HEK293 (cell line): ENCODE data around the gene AXIN1.
"Not testable (repeated sequence)": the region's sequence is repeated elsewhere in the genome, so short reads cannot be mapped to it uniquely, and the experiment has no call there.

Experiments used
- CTCF ChIA-PET: fragments of 350-600 bp; formaldehyde crosslinking; extraction: SDS; loops from one replicate; lab custom pipeline; 2021; ENCODE audit warnings: antibody characterized with exemption; lab: Yijun Ruan, JAX
- POLR2A ChIA-PET: fragments of 300-600 bp; formaldehyde crosslinking; extraction: SDS; loops from one replicate; lab custom pipeline; 2020; ENCODE audit warnings: antibody characterized with exemption, inconsistent platforms; lab: Yijun Ruan, JAX
- H3K27ac ChIP-seq: fragments of 200-500 bp; sonication (Bioruptor generic); 2 replicates; pipeline ENCODE4 v1.5.1; 2014; ENCODE audit warnings: low read depth, low read length, control low read depth, inconsistent platforms; ENCODE audit errors: extremely low read depth
- H3K36me3 ChIP-seq, 2 experiments: fragments of 200-500 bp in 1 of 2; sonication (Bioruptor generic) in 1 of 2; 1 replicate in 1 of 2; 2 replicates in 1 of 2; pipeline ENCODE4 v1.5.1; 2014 to 2017; ENCODE audit warnings: inconsistent platforms in 2 of 2, low read length in 2 of 2; ENCODE audit not compliant: control insufficient read depth in 2 of 2, insufficient read depth in 1 of 2
- H3K4me1 ChIP-seq: fragments of 200-500 bp; sonication (Bioruptor generic); 2 replicates; pipeline ENCODE4 v1.5.1; 2014; ENCODE audit warnings: mild to moderate bottlenecking, low read length, inconsistent platforms; ENCODE audit not compliant: control insufficient read depth, insufficient read depth
- H3K4me3 ChIP-seq: 2 replicates; pipeline ENCODE4 v1.5.1; 2011; ENCODE audit warnings: low read depth, mild to moderate bottlenecking, control low read depth, low read length, moderate library complexity
- H3K9me3 ChIP-seq: fragments of 200-500 bp; sonication (Bioruptor generic); 2 replicates; pipeline ENCODE4 v1.5.1; 2014; ENCODE audit warnings: low read depth, low read length, inconsistent platforms; ENCODE audit not compliant: control insufficient read depth, insufficient read depth
- MYNN ChIP-seq: fragments of 450-650 bp; formaldehyde crosslinking; IDR thresholded peaks from 2 replicates; pipeline ENCODE4 v1.5.1; 2016; ENCODE audit warnings: missing biosample characterization, missing genetic modification characterization, borderline replicate concordance
- REST ChIP-seq: fragments of 450-650 bp; formaldehyde crosslinking; IDR thresholded peaks from 2 replicates; pipeline ENCODE4 v1.5.1; 2016; ENCODE audit warnings: missing biosample characterization, missing genetic modification characterization
- SCRT1 ChIP-seq: fragments of 450-650 bp; formaldehyde crosslinking; IDR thresholded peaks from 2 replicates; pipeline ENCODE4 v1.5.1; 2016; ENCODE audit warnings: missing biosample characterization, missing genetic modification characterization, borderline replicate concordance
- SCRT2 ChIP-seq: fragments of 450-650 bp; formaldehyde crosslinking; IDR thresholded peaks from 2 replicates; pipeline ENCODE4 v1.5.1; 2016; ENCODE audit warnings: missing biosample characterization, missing genetic modification characterization
- ZBTB17 ChIP-seq: fragments of 450-650 bp; formaldehyde crosslinking; IDR thresholded peaks from 2 replicates; pipeline ENCODE4 v1.5.1; 2016; ENCODE audit warnings: missing biosample characterization, missing genetic modification characterization
- ZBTB20 ChIP-seq: fragments of 450-650 bp; formaldehyde crosslinking; IDR thresholded peaks from 2 replicates; pipeline ENCODE4 v1.5.1; 2016; ENCODE audit warnings: missing biosample characterization, missing genetic modification characterization
- ZNF654 ChIP-seq: fragments of 450-650 bp; formaldehyde crosslinking; IDR thresholded peaks from 2 replicates; pipeline ENCODE4 v1.5.1; 2016; ENCODE audit warnings: low read depth, missing biosample characterization, missing genetic modification characterization
- TF ChIP-seq, protein P1 (sequence below): fragments of 450-650 bp; formaldehyde crosslinking; IDR thresholded peaks from 2 replicates; pipeline ENCODE4 v1.5.1; 2016; ENCODE audit warnings: missing biosample characterization, missing genetic modification characterization
- TF ChIP-seq, protein P2 (sequence below): fragments of 450-650 bp; formaldehyde crosslinking; IDR thresholded peaks from 2 replicates; pipeline ENCODE4 v1.5.1; 2016; ENCODE audit warnings: missing biosample characterization, missing genetic modification characterization

AXIN1 gene

DNA sequence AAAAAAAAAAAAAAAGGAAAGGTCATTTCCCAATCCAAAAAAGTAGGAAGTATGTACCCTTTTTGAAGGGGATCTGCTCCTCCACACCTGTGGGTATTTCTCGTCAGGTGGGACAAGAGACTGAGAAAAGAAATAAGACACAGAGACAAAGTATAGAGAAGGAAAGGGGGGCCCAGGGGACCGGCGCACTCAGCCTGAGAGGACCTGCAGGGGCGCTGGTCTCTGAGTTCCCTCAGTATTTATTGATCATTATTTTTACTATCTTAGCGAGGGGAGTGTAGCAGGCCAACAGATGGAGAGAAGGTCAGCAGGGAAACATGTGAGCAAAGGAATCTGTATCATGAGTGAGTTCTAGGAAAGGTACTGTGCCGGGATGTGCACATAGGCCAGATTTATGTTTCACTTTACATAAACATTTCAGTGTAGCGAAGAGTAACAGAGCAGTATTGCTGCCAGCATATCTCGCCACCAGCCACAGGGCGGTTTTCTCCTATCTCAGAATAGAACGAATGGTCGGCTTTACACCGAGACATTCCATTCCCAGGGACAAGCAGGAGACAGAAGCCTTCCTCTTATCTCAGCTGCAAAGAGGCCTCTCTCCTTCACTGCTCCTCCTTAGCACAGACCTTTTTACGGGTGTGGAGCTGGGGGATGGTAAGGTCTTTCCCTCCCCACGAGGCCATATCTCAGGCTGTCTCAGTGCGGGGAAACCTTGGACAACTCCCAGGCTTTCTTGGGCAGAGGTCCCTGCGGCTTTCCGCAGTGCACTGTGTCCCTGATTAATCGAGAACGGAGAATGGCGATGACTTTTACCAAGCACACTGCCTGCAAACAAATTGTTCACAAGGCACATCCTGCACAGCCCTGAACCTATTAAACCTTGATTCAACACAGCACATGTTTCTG is 35.5 kb upstream of the AXIN1 start:
- not testable (repeated sequence) for H3K9me3 ChIP-seq, H3K36me3 ChIP-seq, H3K4me1 ChIP-seq, H3K27ac ChIP-seq
- POLR2A ChIA-PET = interaction anchor here (0.7 kb wide), 1 partner anchor 8 kb away, joined by 3 read pairs; no protein-coding TSS in a partner anchor
- TF ChIP-seq ZBTB17 (tag by site-specific recombination) (peak; percentile 46; the same call in 1 of the 2 replicates), SCRT1 (tag by site-specific recombination) (0 out of 2 replicates have a peak, but pooled peaks have one; percentile 25), ZBTB20 (tag by site-specific recombination) (peak; percentile 76), REST (tag by site-specific recombination) (peak; percentile 72), SCRT2 (tag by site-specific recombination) (0 out of 2 replicates have a peak, but pooled peaks have one; percentile 23)
- TF ChIP-seq, protein P1, sequence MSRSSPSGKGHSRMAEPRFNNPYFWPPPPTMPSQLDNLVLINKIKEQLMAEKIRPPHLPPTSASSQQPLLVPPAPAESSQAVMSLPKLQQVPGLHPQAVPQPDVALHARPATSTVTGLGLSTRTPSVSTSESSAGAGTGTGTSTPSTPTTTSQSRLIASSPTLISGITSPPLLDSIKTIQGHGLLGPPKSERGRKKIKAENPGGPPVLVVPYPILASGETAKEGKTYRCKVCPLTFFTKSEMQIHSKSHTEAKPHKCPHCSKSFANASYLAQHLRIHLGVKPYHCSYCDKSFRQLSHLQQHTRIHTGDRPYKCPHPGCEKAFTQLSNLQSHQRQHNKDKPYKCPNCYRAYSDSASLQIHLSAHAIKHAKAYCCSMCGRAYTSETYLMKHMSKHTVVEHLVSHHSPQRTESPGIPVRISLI (tag by site-specific recombination) = peak; percentile 47
- TF ChIP-seq, all 188 proteins: peak for 6; not testable (repeated sequence) for 182
- CTCF ChIA-PET, H3K4me3 ChIP-seq: not testable (repeated sequence)

GRCh38 chr16:386641-387156 is 34.2 kb upstream of the AXIN1 start:
- ChIA-PET POLR2A (interaction anchor here (0.8 to 1.4 kb wide), 2 partner anchors 15 to 289 kb away, joined by 3 to 4 read pairs; partner anchors contain the start of gene DECR2), CTCF (interaction anchor here (0.6 to 0.7 kb wide), 2 partner anchors 106 to 114 kb away, joined by 4 read pairs; no protein-coding TSS in a partner anchor)
- Histone ChIP-seq H3K9me3 (no peaks in the 10 kb centered on the region), H3K36me3 (no peaks in the 10 kb centered on the region), H3K4me3 (no peak overlapping the region), H3K4me1 (no peaks in the 10 kb centered on the region), H3K27ac (no peak overlapping the region)
- TF ChIP-seq ZNF654 = peak; percentile 37; the same call in 1 of the 2 replicates
- TF ChIP-seq, protein P2, sequence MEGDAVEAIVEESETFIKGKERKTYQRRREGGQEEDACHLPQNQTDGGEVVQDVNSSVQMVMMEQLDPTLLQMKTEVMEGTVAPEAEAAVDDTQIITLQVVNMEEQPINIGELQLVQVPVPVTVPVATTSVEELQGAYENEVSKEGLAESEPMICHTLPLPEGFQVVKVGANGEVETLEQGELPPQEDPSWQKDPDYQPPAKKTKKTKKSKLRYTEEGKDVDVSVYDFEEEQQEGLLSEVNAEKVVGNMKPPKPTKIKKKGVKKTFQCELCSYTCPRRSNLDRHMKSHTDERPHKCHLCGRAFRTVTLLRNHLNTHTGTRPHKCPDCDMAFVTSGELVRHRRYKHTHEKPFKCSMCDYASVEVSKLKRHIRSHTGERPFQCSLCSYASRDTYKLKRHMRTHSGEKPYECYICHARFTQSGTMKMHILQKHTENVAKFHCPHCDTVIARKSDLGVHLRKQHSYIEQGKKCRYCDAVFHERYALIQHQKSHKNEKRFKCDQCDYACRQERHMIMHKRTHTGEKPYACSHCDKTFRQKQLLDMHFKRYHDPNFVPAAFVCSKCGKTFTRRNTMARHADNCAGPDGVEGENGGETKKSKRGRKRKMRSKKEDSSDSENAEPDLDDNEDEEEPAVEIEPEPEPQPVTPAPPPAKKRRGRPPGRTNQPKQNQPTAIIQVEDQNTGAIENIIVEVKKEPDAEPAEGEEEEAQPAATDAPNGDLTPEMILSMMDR (tag by site-specific recombination) = peak; percentile 47
- TF ChIP-seq, protein P1 (tag by site-specific recombination) = peak; percentile 65; the same call in 1 of the 2 replicates
- no peak for TF ChIP-seq MYNN
